GM12878 (cell line): ENCODE data around the gene SORCS2. TPM values are rescaled to one million over a fixed set of nuclear protein-coding genes. Genes with fewer than 3 reads are reported as not detected.

Experiments used
- ATAC-seq: fragments of 200-7000 bp; cut with Tn5 transposase; 3 replicates; pipeline ENCODE4 v1.9.1; 2020; ENCODE audit warnings: mild to moderate bottlenecking, moderate library complexity
- BruUV-seq: library from RNA; stranded (reverse); fragments of 400-500 nt; replicated peaks from 2 replicates; lab custom pipeline; 2021; lab: Mats Ljungman, UMichigan
- CTCF ChIA-PET: fragments of 300-600 bp; sonication (Branson Sonifier 250); formaldehyde crosslinking; extraction: SDS; loops from one replicate; lab custom pipeline; 2021; ENCODE audit warnings: inconsistent platforms; lab: Yijun Ruan, JAX
- POLR2A ChIA-PET: fragments of 350-600 bp; formaldehyde crosslinking; extraction: SDS; loops from one replicate; lab custom pipeline; 2021; ENCODE audit warnings: inconsistent platforms; lab: Charles Lee
- RAD21 ChIA-PET: fragments of 300-600 bp; sonication (Branson Sonifier 250); formaldehyde crosslinking; loops from one replicate; lab custom pipeline; 2023; ENCODE audit warnings: antibody characterized with exemption; ENCODE audit not compliant: unreplicated experiment; lab: Charles Lee
- SMC1A ChIA-PET: fragments of 300-600 bp; sonication (Branson Sonifier 250); formaldehyde crosslinking; loops from one replicate; lab custom pipeline; 2023; ENCODE audit not compliant: unreplicated experiment, uncharacterized antibody; lab: Charles Lee
- DNase-seq: peaks from one replicate; pipeline ENCODE4 v3.0.0-alpha.2; 2011; ENCODE audit warnings: low read depth, low spot score
- FAIRE-seq: peaks from 3 replicates; lab custom pipeline; 2011; peaks lifted over from hg19 to GRCh38; lab: Jason Lieb, UNC
- H2AFZ ChIP-seq: 2 replicates; pipeline ENCODE4 v1.6.0; 2011; ENCODE audit warnings: low read depth, low read length, control low read depth; ENCODE audit not compliant: control insufficient read depth
- H3K27ac ChIP-seq: 2 replicates; pipeline ENCODE4 v1.5.1; 2011; ENCODE audit warnings: control low read depth; ENCODE audit not compliant: control insufficient read depth, insufficient read depth
- H3K27me3 ChIP-seq, 2 experiments: replicated peaks in 1 of 2; 2 replicates each; pipeline versions ENCODE4 v1.6.0 to v1.6.1; 2011; ENCODE audit warnings: low read length in 1 of 2; ENCODE audit not compliant: control insufficient read depth in 2 of 2, insufficient read depth in 2 of 2
- H3K36me3 ChIP-seq, 2 experiments: 2 replicates each; pipeline ENCODE4 v1.5.1; 2011; ENCODE audit warnings: low read length in 1 of 2; ENCODE audit not compliant: control insufficient read depth in 2 of 2, insufficient read depth in 2 of 2
- H3K4me1 ChIP-seq: 2 replicates; pipeline ENCODE4 v1.6.1; 2011; ENCODE audit warnings: mild to moderate bottlenecking, low read length, moderate library complexity, mixed read lengths; ENCODE audit not compliant: control insufficient read depth, insufficient read depth
- H3K4me2 ChIP-seq: 2 replicates; pipeline ENCODE4 v1.6.0; 2011; ENCODE audit warnings: control low read depth; ENCODE audit not compliant: control insufficient read depth, insufficient read depth
- H3K4me3 ChIP-seq: fragments of 200-600 bp; sonication (generic); 2 replicates; pipeline ENCODE4 v1.5.1; 2016
- H3K79me2 ChIP-seq: 2 replicates; pipeline ENCODE4 v1.6.0; 2011; ENCODE audit warnings: low read length; ENCODE audit not compliant: control insufficient read depth, insufficient read depth
- H3K9ac ChIP-seq: 2 replicates; pipeline ENCODE4 v1.8.0; 2011; ENCODE audit warnings: low read length, control low read depth, mixed read lengths; ENCODE audit not compliant: control insufficient read depth, insufficient read depth
- H3K9me3 ChIP-seq: replicated peaks from 3 replicates; pipeline ENCODE4 v1.5.1; 2011; ENCODE audit warnings: mild to moderate bottlenecking, low read length; ENCODE audit not compliant: control insufficient read depth, insufficient read depth
- H4K20me1 ChIP-seq: 2 replicates; pipeline ENCODE4 v1.6.0; 2011; ENCODE audit not compliant: control insufficient read depth, insufficient read depth
- BCL11A ChIP-seq: IDR thresholded peaks from 2 replicates; pipeline ENCODE4 v1.6.1; 2011; ENCODE audit warnings: low read depth, low read length
- BMI1 ChIP-seq: fragments of 450-650 bp; IDR thresholded peaks from 2 replicates; pipeline ENCODE4 v1.6.1; 2016; ENCODE audit warnings: mild to moderate bottlenecking, moderate library complexity, borderline replicate concordance
- BRCA1 ChIP-seq: IDR thresholded peaks from 2 replicates; pipeline ENCODE4 v1.6.1; 2011; ENCODE audit warnings: low read depth, low read length, improper control_type of control experiment
- CBX5 ChIP-seq: sonication (generic); IDR thresholded peaks from 2 replicates; pipeline ENCODE4 v1.6.1; 2016; ENCODE audit warnings: low read depth, moderate library complexity, mild to moderate bottlenecking, inconsistent platforms
- CTCF ChIP-seq, 3 experiments: IDR thresholded peaks in 2 of 3; conservative IDR thresholded peaks in 1 of 3; 2 replicates each; pipeline ENCODE4 v1.5.1; 2011; ENCODE audit warnings: low read depth in 3 of 3, low read length in 3 of 3, mild to moderate bottlenecking in 3 of 3, control low read depth in 2 of 3, moderate library complexity in 2 of 3, inconsistent platforms in 1 of 3, mixed read lengths in 1 of 3; ENCODE audit not compliant: control insufficient read depth in 2 of 3, insufficient read depth in 1 of 3; ENCODE audit errors: extremely low read depth in 1 of 3
- GATAD2B ChIP-seq: fragments of 450-650 bp; conservative IDR thresholded peaks from 2 replicates; pipeline ENCODE4 v1.6.1; 2017; ENCODE audit warnings: low read depth, mild to moderate bottlenecking, moderate library complexity
- MYB ChIP-seq: fragments of 150-350 bp; IDR thresholded peaks from 2 replicates; pipeline ENCODE4 v1.6.1; 2014; ENCODE audit warnings: mild to moderate bottlenecking, low read depth, low read length, borderline replicate concordance
- NR2C1 ChIP-seq: fragments of 450-650 bp; IDR thresholded peaks from 2 replicates; pipeline ENCODE4 v1.6.1; 2017; ENCODE audit warnings: antibody characterized with exemption, mild to moderate bottlenecking, moderate library complexity
- NR2F1 ChIP-seq: fragments of 450-650 bp; conservative IDR thresholded peaks from 2 replicates; pipeline ENCODE4 v1.6.1; 2017; ENCODE audit warnings: mild to moderate bottlenecking
- RUNX3 ChIP-seq: IDR thresholded peaks from 2 replicates; pipeline ENCODE4 v1.6.1; 2012; ENCODE audit warnings: low read length, inconsistent platforms
- SREBF2 ChIP-seq: IDR thresholded peaks from 2 replicates; pipeline ENCODE4 v1.6.1; 2012; ENCODE audit warnings: mild to moderate bottlenecking, low read length
- ZNF274 ChIP-seq: IDR thresholded peaks from one replicate; pipeline ENCODE4 v1.8.0; 2011; ENCODE audit not compliant: insufficient read length, insufficient read depth
- ZNF687 ChIP-seq: fragments of 450-650 bp; IDR thresholded peaks from 2 replicates; pipeline ENCODE4 v1.6.1; 2017; ENCODE audit warnings: mild to moderate bottlenecking, moderate library complexity
- ZSCAN29 ChIP-seq: fragments of 450-650 bp; IDR thresholded peaks from 2 replicates; pipeline ENCODE4 v1.6.1; 2017; ENCODE audit warnings: mild to moderate bottlenecking, moderate library complexity
- WGBS: methylation state at CpG from one replicate; pipeline ENCODE4 v1.1.6; 2016; ENCODE audit warnings: low lambda C conversion rate; ENCODE audit not compliant: insufficient replicate concordance, insufficient coverage; ENCODE audit errors: missing lambda C conversion rate; 5-methylcytosine and 5-hydroxymethylcytosine counted together
- in situ Hi-C: fragments of 300-500 bp; cut with MboI; formaldehyde crosslinking; loops from 9 replicates; pipeline ENCODE4 v1.14.3; 2018; ENCODE audit warnings: mixed read lengths
- intact Hi-C: fragments of 100-400 bp; cut with micrococcal nuclease; formaldehyde crosslinking; loops from one replicate; pipeline ENCODE4 v1.14.2; 2022; ENCODE audit not compliant: unreplicated experiment
- polyA plus RNA-seq, 11 experiments: library from polyadenylated mRNA; depleted of rRNA in 4 of 11; unstranded in 6 of 11; stranded (reverse) in 5 of 11; fragments of >200 nt; fragmentation: Nextera tagmentation in 4 of 11; fragmentation: Illumina TruSeq in 1 of 11; extraction: Ambion mirVana in 4 of 11; extraction: Trizol in 1 of 11; gene quantifications; 1 replicate in 1 of 11; 2 replicates in 10 of 11; pipeline versions ENCODE4 v1.2.1 to v1.2.3, GENCODE V29; 2011 to 2016; ENCODE audit warnings: inconsistent platforms in 2 of 11, missing spikeins in 2 of 11, low read depth in 1 of 11
- total RNA-seq, 4 experiments: library from RNA; depleted of rRNA in 3 of 4; stranded (reverse); fragments of >200 nt in 3 of 4; fragmentation: Illumina TruSeq in 1 of 4; extraction: Trizol in 1 of 4; gene quantifications; 2 replicates each; pipeline versions ENCODE4 v1.2.1 to v1.2.3, GENCODE V29; 2013 to 2021

SORCS2 gene
- total and polyA plus RNA-seq, 10 of the 15 experiments (the other 5 are each of a cell fraction or from before 2014, with no cell fraction given), result 0.01 to 0.15 (median 0.05) TPM; not detected in 5

DNA sequence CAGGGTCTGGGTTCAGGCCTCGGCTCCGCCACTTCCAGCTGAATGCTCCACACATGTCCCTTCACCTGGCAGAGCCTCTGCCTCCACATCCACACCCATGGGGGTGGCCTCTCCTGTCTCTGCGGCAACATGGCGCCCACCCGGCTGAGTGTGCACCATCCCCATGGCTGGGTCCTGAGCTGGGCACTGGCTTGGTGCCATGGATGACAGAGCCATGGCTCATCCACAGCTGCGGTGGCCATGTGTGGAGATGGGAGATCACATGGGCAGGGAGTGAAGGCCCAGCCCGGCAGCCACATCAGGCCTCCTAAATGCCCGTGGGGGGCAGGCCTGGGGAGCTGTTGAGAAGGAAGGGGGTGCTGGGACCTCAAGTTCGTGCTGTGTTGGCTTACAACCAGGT lies 533.6 kb downstream of the SORCS2 start:
- Histone ChIP-seq H3K4me2 (no peak overlapping the region), H3K4me1 (no peaks in the 10 kb centered on the region), H2AFZ (no peak overlapping the region), H3K9ac (no peak overlapping the region), H4K20me1 (no peaks in the 10 kb centered on the region), H3K27ac (no peak overlapping the region), H3K27me3 (no peaks in the 10 kb centered on the region), H3K4me3 (no peak overlapping the region), H3K9me3 (no peaks in the 10 kb centered on the region), H3K36me3 (no peaks in the 10 kb centered on the region), H3K79me2 (no peaks in the 10 kb centered on the region)
- ChIA-PET CTCF (no interaction called here), POLR2A (no interaction called here), RAD21 (no interaction called here), SMC1A (no interaction called here)
- no TSS peak for BruUV-seq
- intact Hi-C loops (no loop called here), in situ Hi-C loops (no loop called here)
- DNase-seq, result no peak
- ATAC-seq, result no peak
- FAIRE-seq, result no peak
- no peak for TF ChIP-seq BCL11A
- TF ChIP-seq BMI1, result no peak
- no peak for TF ChIP-seq BRCA1
- no peak for TF ChIP-seq RUNX3
- no peak for TF ChIP-seq ZNF274
- TF ChIP-seq NR2C1, result no peak
- TF ChIP-seq MYB, result no peak
- no peak for TF ChIP-seq ZNF687
- TF ChIP-seq GATAD2B, result no peak
- no peak for TF ChIP-seq NR2F1
- no peak for TF ChIP-seq CBX5
- no peak for TF ChIP-seq SREBF2
- no peak for TF ChIP-seq ZSCAN29
- TF ChIP-seq CTCF (IDR thresholded peaks at IDR 0.05 in 2 of 3, conservative IDR thresholded peaks at IDR 0.05 in 1 of 3; ENCODE audit: control insufficient read depth in 2 of 3, extremely low read depth in 1 of 3, insufficient read depth in 1 of 3, low read depth in 3 of 3, low read length in 3 of 3), result no peak
- 37% methylated on average over 9 of the region's 9 CpGs for WGBS
